Nephron (organoid): Measurements from ENCODE around the gene EGFR.

ENCODE experiments used
- H3K27ac Mint-ChIP-seq, 3 experiments: 2 replicates each; pipeline ENCODE4 v1.8.0; 2020; ENCODE audit warnings: mixed read lengths in 3 of 3, mild to moderate bottlenecking in 2 of 3, moderate library complexity in 1 of 3
- H3K27me3 Mint-ChIP-seq: 2 replicates; pipeline ENCODE4 v1.8.0; 2021; ENCODE audit warnings: low read depth, mild to moderate bottlenecking, moderate library complexity, mixed read lengths
- H3K36me3 Mint-ChIP-seq: 2 replicates; pipeline ENCODE4 v1.8.0; 2020; ENCODE audit warnings: low read depth, mixed read lengths
- H3K4me1 Mint-ChIP-seq: 2 replicates; pipeline ENCODE4 v1.8.0; 2020; ENCODE audit warnings: mixed read lengths
- H3K4me3 Mint-ChIP-seq, 3 experiments: 2 replicates each; pipeline ENCODE4 v1.8.0; 2020; ENCODE audit warnings: mild to moderate bottlenecking in 3 of 3, mixed read lengths in 3 of 3, moderate library complexity in 2 of 3
- H3K9me3 Mint-ChIP-seq: 2 replicates; pipeline ENCODE4 v1.8.0; 2020; ENCODE audit warnings: mixed read lengths
- CTCF ChIP-seq, 3 experiments: fragments of 200-600 bp; sonication (generic); IDR thresholded peaks; one replicate each; pipeline ENCODE4 v1.5.0; 2021; ENCODE audit warnings: antibody characterized with exemption in 3 of 3; ENCODE audit not compliant: unreplicated experiment in 3 of 3

The EGFR gene

GRCh38 chr7:55171157-55171556 is 152.3 kb downstream of the EGFR start:
- Mint-ChIP-seq H3K9me3 (no peaks in the 10 kb centered on the region), H3K27me3 (peaks cover 6% of the 10 kb centered on the region), H3K4me3 (no peak overlapping the region), H3K4me1 (peaks cover 33% of the 10 kb centered on the region), H3K36me3 (peaks cover 50% of the 10 kb centered on the region), H3K27ac (no peak overlapping the region)
- no peak for TF ChIP-seq CTCF (IDR thresholded peaks at IDR 0.05; ENCODE audit: unreplicated experiment in 3 of 3)

- H3K9me3 Mint-ChIP-seq: no peaks in the 10 kb centered on the region
- H3K36me3 Mint-ChIP-seq: peaks cover 41% of the 10 kb centered on the region
- TF ChIP-seq CTCF (IDR thresholded peaks at IDR 0.05; ENCODE audit: unreplicated experiment in 3 of 3): no peak
- peaks cover 36% of the 10 kb centered on the region for H3K4me1 Mint-ChIP-seq
- no peak overlapping the region for H3K27ac Mint-ChIP-seq
- no peak overlapping the region for H3K4me3 Mint-ChIP-seq
- H3K27me3 Mint-ChIP-seq: peaks cover 3% of the 10 kb centered on the region
Measured at GRCh38 chr7:55172161-55172560, 153.3 kb downstream of the EGFR start.

GRCh38 chr7:55172881-55173609 is 154.2 kb downstream of the EGFR start:
- Mint-ChIP-seq H3K27me3 (no peaks in the 10 kb centered on the region), H3K9me3 (no peaks in the 10 kb centered on the region), H3K4me3 (no peak overlapping the region), H3K27ac (no peak overlapping the region), H3K36me3 (peaks cover 41% of the 10 kb centered on the region), H3K4me1 (peaks cover 45% of the 10 kb centered on the region)
- TF ChIP-seq CTCF (IDR thresholded peaks at IDR 0.05; ENCODE audit: unreplicated experiment in 3 of 3): no peak

- peaks cover 51% of the 10 kb centered on the region for H3K4me1 Mint-ChIP-seq
- no peak overlapping the region for H3K4me3 Mint-ChIP-seq
- peaks cover 41% of the 10 kb centered on the region for H3K36me3 Mint-ChIP-seq
- H3K27me3 Mint-ChIP-seq: no peaks in the 10 kb centered on the region
- no peaks in the 10 kb centered on the region for H3K9me3 Mint-ChIP-seq
- no peak for TF ChIP-seq CTCF (IDR thresholded peaks at IDR 0.05; ENCODE audit: unreplicated experiment in 3 of 3)
- H3K27ac Mint-ChIP-seq: no peak overlapping the region
Measured at GRCh38 chr7:55173671-55174070, 154.9 kb downstream of the EGFR start.

GRCh38 chr7:55174456-55174855 is 155.6 kb downstream of the EGFR start:
- Mint-ChIP-seq H3K27me3 (no peaks in the 10 kb centered on the region), H3K27ac (peak overlapping the region in 1 of 3 experiments; percentile 64), H3K9me3 (no peaks in the 10 kb centered on the region), H3K4me1 (peaks cover 58% of the 10 kb centered on the region), H3K36me3 (peaks cover 44% of the 10 kb centered on the region), H3K4me3 (no peak overlapping the region)
- no peak for TF ChIP-seq CTCF (IDR thresholded peaks at IDR 0.05; ENCODE audit: unreplicated experiment in 3 of 3)

- Mint-ChIP-seq H3K4me3 (no peak overlapping the region), H3K27me3 (no peaks in the 10 kb centered on the region), H3K36me3 (peaks cover 40% of the 10 kb centered on the region), H3K4me1 (peaks cover 58% of the 10 kb centered on the region), H3K27ac (peak overlapping the region in 1 of 3 experiments; percentile 64), H3K9me3 (no peaks in the 10 kb centered on the region)
- no peak for TF ChIP-seq CTCF (IDR thresholded peaks at IDR 0.05; ENCODE audit: unreplicated experiment in 3 of 3)
Measured at GRCh38 chr7:55174856-55175255, 156.0 kb downstream of the EGFR start.
